Measurements from ENCODE around the gene ABHD14A.

- TF ChIP-seq, protein P1, sequence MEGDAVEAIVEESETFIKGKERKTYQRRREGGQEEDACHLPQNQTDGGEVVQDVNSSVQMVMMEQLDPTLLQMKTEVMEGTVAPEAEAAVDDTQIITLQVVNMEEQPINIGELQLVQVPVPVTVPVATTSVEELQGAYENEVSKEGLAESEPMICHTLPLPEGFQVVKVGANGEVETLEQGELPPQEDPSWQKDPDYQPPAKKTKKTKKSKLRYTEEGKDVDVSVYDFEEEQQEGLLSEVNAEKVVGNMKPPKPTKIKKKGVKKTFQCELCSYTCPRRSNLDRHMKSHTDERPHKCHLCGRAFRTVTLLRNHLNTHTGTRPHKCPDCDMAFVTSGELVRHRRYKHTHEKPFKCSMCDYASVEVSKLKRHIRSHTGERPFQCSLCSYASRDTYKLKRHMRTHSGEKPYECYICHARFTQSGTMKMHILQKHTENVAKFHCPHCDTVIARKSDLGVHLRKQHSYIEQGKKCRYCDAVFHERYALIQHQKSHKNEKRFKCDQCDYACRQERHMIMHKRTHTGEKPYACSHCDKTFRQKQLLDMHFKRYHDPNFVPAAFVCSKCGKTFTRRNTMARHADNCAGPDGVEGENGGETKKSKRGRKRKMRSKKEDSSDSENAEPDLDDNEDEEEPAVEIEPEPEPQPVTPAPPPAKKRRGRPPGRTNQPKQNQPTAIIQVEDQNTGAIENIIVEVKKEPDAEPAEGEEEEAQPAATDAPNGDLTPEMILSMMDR (IDR thresholded peaks at IDR 0.05), result no peak
- no peak for TF ChIP-seq POLR2A (IDR thresholded peaks at IDR 0.05)
These were observed 39.7 kb downstream of the ABHD14A start for GRCh38 chr3:52014613-52015012.
